ENCODE data around the gene TNIK. TPM values are rescaled to one million over a fixed set of nuclear protein-coding genes. Genes with fewer than 3 reads are reported as not detected.

TNIK gene
- total RNA-seq, 2 donors from 2014 or later, result 32.2 to 43.2 TPM

DNA sequence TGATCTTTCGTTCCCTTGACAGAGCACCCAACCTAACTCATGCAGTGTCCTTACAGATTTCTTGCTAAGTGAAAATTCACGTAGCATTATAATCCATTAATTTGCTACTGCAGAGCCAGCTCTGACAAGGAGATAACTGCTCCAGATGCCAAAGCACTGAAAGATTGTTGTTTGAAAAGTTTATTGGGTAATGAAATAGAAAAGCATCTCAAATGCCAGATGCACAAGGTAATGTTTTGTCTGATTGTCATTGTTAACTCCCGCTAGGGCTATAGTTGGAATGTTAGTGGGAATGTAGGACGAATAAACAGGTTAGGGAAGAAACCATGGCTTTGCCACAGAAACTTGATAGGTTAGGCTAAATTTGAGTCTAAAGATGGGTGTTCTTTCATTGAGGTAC is 413.4 kb downstream of the TNIK start:
- H3K27me3 Mint-ChIP-seq (ENCODE audit: low read depth), result peaks cover 5% of the 10 kb centered on the region
- no peak overlapping the region for H3K4me3 Mint-ChIP-seq
- ATAC-seq (replicated peaks in 1 of 2), result no peak
- no peaks in the 10 kb centered on the region for H3K36me3 Mint-ChIP-seq (ENCODE audit: insufficient read depth in 2 of 2)
- no peaks in the 10 kb centered on the region for H3K9me3 Mint-ChIP-seq
- DNase-seq, result no peak
- H3K4me1 Mint-ChIP-seq (ENCODE audit: low read depth), result no peaks in the 10 kb centered on the region
- H3K27ac Mint-ChIP-seq, result no peak overlapping the region

DNA sequence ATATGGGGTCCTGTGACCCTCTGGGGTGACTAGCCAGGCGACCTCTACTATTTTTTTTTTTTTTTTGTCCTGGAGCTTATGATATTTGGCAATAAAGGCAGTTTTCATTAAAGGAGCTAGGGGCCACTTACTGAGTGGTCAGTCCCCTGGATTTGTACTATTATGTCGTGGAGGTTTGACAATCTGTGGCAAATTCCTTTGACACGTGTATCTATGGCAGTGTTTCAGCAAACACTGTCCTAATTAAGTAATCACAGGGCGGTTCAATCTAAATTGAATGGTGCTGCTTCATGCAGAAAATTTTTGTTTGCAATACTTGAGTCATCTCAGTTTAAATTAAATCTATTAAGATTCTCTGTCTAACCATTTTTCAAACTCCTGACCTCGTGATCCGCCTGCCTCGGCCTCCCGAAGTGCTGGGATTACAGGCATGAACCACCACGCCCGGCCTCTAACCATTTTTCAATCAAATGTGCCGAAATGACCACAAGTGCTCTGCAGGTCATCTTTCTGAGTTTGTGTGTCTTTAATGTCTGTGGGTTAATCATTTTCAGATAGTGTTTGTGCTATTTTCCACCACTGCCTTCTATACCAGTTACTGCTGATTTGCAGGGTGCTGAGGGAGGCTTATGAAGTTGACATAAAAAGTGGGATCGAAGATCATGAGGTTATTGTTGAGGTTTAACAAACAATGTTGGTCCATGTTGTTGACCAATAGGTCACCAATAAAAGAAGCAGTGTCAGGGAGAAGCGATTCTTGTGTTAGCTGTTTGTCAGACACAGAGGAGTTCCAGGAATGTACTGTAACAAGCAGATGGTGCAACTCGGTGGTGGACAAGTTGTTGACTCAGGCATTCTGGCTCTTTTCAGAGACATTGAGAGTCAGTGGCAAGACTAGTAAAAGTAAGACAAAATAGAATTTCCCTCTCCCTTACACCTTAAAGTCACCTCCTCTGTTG is 415.1 kb downstream of the TNIK start:
- Mint-ChIP-seq H3K36me3 (ENCODE audit: insufficient read depth in 2 of 2) (no peaks in the 10 kb centered on the region), H3K9me3 (no peaks in the 10 kb centered on the region), H3K4me3 (no peak overlapping the region), H3K4me1 (ENCODE audit: low read depth) (no peaks in the 10 kb centered on the region), H3K27ac (no peak overlapping the region), H3K27me3 (ENCODE audit: low read depth) (peaks cover 7% of the 10 kb centered on the region)
- ATAC-seq (replicated peaks in 1 of 2) (no peak), DNase-seq (no peak)

DNA sequence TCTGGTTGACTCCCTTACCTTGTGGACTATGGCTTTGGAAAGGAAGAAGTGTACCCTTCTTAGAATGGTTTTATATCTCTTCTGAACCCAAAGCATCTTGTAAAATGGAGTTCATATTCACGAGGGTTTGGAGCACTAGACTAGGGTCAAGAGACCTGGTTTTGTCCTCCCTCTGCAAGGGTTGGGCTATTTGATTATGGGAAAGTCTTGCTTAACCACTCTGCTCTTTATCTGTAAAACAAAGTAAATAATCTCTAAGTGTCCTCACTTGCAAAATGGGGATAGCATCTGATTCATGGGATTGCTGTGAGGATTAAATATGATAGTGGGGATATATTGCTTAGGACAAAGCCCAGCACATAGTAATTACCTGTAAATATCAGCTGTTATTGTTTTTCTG is 415.8 kb downstream of the TNIK start:
- no peak overlapping the region for H3K27ac Mint-ChIP-seq
- no peak overlapping the region for H3K4me3 Mint-ChIP-seq
- no peak for DNase-seq
- ATAC-seq (replicated peaks in 1 of 2), result no peak
- H3K4me1 Mint-ChIP-seq (ENCODE audit: low read depth), result no peaks in the 10 kb centered on the region
- H3K36me3 Mint-ChIP-seq (ENCODE audit: insufficient read depth in 2 of 2), result no peaks in the 10 kb centered on the region
- H3K9me3 Mint-ChIP-seq, result no peaks in the 10 kb centered on the region
- H3K27me3 Mint-ChIP-seq (ENCODE audit: low read depth), result peaks cover 7% of the 10 kb centered on the region

DNA sequence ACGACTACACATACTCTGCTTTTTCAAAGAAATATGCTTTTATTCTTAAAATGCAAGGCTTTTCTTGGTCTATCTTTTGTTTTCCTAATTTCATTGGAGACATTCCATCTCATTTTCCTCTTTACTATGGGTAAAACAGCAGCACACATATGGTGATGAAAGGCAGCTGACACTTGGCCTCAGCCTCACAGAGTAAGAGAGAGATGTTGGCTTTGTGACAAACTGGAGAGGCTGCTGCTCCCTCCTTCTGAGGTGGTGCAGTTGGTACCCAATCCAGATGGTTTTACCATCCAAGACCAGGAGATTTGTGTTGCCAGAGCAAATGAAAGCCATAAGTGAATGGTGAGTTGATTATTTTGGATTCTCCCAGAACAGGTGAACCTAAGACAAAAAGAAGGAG is 420.5 kb downstream of the TNIK start:
- no peak for DNase-seq
- H3K27me3 Mint-ChIP-seq (ENCODE audit: low read depth), result peaks cover 40% of the 10 kb centered on the region

DNA sequence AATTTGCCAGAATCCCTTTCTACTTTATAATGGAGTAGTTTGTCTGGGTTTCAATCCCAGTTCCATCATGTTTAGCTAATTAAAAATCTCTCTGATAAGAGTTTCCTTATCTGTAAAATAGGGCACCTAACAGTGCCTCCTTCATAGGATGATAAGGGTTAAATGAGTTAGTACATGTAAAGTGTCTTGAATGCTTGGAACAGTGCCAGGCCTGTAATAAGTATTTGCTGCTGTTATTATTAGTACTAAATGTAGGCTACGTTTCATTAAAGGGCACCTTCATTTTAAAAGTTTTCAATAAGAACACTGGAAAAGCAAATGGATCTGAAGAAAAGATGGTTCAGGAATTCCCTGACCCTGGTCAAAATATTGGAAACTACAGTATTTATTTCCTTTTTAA is 421.9 kb downstream of the TNIK start:
- H3K4me1 Mint-ChIP-seq (ENCODE audit: low read depth), result no peaks in the 10 kb centered on the region
- no peaks in the 10 kb centered on the region for H3K36me3 Mint-ChIP-seq (ENCODE audit: insufficient read depth in 2 of 2)
- H3K27me3 Mint-ChIP-seq (ENCODE audit: low read depth), result peaks cover 50% of the 10 kb centered on the region
- no peaks in the 10 kb centered on the region for H3K9me3 Mint-ChIP-seq
- ATAC-seq (replicated peaks in 1 of 2) (no peak), DNase-seq (no peak)
- no peak overlapping the region for H3K4me3 Mint-ChIP-seq
- H3K27ac Mint-ChIP-seq, result no peak overlapping the region

More for the DNA sequence above, 420.5 kb downstream of the TNIK start:
- H3K36me3 Mint-ChIP-seq (ENCODE audit: insufficient read depth in 2 of 2), result no peaks in the 10 kb centered on the region
- H3K27ac Mint-ChIP-seq, result no peak overlapping the region
- H3K4me3 Mint-ChIP-seq, result no peak overlapping the region
- H3K4me1 Mint-ChIP-seq (ENCODE audit: low read depth), result no peaks in the 10 kb centered on the region
- no peak for ATAC-seq (replicated peaks in 1 of 2)
- H3K9me3 Mint-ChIP-seq, result no peaks in the 10 kb centered on the region

DNA sequence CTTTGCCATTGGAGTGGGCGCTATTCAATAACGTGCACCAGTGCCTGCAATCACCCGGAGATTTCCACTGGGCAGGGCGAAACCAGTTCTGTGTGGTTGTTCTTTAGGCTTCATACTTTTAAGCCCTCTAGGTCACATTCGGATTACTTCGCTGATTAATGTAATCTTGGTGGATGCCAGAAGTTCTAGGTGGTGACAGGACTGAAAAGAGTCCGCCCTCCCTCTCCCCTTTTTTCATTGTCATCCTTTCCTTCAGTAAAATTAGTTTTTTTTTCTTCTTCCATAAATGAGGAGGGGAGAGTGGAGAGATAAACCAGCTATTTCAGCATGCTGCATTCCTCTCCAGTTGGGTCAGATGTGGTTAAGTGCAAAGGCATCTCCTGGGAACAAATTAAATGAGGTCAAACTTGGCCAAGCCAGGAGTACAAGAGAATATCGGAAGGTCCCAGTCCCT is 431.4 kb downstream of the TNIK start:
- H3K4me1 Mint-ChIP-seq (ENCODE audit: low read depth), result no peaks in the 10 kb centered on the region
- no peaks in the 10 kb centered on the region for H3K9me3 Mint-ChIP-seq
- DNase-seq (no peak), ATAC-seq (replicated peaks in 1 of 2) (no peak)
- no peak overlapping the region for H3K4me3 Mint-ChIP-seq
- H3K27ac Mint-ChIP-seq, result no peak overlapping the region
- H3K36me3 Mint-ChIP-seq (ENCODE audit: insufficient read depth in 2 of 2), result no peaks in the 10 kb centered on the region
- peaks cover 33% of the 10 kb centered on the region for H3K27me3 Mint-ChIP-seq (ENCODE audit: low read depth)

DNA sequence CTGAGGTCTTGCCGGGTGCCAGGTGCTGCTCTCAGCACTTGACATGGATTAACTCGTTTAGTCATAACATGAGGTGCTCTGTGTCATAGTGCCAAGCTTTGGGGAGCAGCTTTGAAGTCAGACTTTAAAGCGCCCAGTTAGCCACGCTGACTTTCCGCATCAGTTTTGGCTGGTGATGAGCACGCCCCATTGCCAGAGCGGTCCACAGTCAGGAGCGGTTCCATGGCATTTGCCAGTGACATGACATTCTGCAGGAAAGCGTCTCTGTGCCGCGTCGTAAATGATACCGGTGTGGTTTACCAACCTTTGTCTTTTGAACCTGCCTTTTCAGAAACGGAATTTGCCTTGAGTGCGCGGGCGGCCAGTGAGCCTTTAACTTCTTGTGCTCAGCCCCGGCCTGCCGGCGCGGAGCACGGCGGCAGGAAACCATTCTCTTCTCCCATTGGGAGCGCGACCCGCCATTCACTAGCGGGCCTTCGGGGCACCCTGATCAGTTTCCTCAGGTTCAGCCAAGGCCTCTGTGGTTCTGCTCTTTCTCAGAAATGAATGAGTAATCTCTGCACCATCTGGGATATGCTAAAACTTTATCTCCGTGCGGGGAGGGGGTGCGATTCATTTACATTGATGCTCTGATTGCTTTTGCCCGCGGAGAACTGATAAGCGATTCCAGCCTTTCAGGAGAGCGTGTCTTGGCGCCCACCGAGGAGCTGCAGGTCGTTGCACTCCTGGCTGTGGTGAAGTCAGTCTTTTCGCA is 432.0 kb downstream of the TNIK start:
- DNase-seq (peak; percentile 54 to 69), ATAC-seq (replicated peaks in 1 of 2) (peak; percentile 88 to 90)
- H3K36me3 Mint-ChIP-seq (ENCODE audit: insufficient read depth in 2 of 2), result no peaks in the 10 kb centered on the region
- no peak overlapping the region for H3K27ac Mint-ChIP-seq
- peaks cover 31% of the 10 kb centered on the region for H3K27me3 Mint-ChIP-seq (ENCODE audit: low read depth)
- H3K4me1 Mint-ChIP-seq (ENCODE audit: low read depth), result no peaks in the 10 kb centered on the region
- no peaks in the 10 kb centered on the region for H3K9me3 Mint-ChIP-seq
- no peak overlapping the region for H3K4me3 Mint-ChIP-seq

DNA sequence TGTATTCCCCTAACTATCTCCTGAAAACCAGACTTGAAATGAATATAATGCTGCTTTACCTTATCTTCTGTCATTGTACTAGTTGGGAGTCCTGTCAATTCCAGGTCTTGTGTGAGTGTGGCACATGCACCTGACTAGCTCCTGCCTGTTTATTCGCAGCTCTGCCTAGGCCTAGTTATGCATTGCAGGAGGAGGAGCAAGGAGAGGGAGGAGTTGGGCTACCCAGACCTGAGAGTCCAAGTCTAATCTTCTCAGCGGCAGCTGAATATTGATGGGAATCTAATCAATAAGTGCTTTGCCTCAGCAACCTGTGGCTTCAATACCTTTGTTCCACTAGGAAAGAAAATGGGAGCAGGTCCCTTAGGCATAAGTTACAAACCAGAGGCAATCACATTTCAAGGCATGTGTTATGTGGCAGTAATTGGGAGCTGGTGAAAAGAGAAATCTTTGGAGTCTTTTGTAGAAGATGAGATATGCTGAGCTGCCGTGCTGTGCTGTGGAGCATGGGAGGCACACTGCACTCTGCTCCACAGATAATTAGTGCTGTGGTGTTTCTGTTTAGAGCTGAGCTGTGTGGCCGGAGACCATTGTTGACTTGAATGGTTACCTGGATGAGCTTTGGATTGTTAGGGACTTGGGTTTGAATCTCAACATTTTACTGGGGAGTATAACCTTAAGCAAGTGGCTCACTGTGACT is 433.5 kb downstream of the TNIK start, which contains the start of gene SLC2A2:
SLC2A2 (minus strand) TSS at position 124 of the 697 bp plus-strand sequence; CDS start at position 74, 50 bp downstream.
- no peak for ATAC-seq (replicated peaks in 1 of 2)
- Mint-ChIP-seq H3K27me3 (ENCODE audit: low read depth) (peaks cover 41% of the 10 kb centered on the region), H3K4me3 (no peak within 1 kb of the TSS), H3K4me1 (ENCODE audit: low read depth) (no peaks in the 10 kb centered on the region), H3K27ac (no peak within 1 kb of the TSS), H3K9me3 (no peaks in the 10 kb centered on the region), H3K36me3 (ENCODE audit: insufficient read depth in 2 of 2) (no peaks in the 10 kb centered on the region)
- DNase-seq, result no peak

DNA sequence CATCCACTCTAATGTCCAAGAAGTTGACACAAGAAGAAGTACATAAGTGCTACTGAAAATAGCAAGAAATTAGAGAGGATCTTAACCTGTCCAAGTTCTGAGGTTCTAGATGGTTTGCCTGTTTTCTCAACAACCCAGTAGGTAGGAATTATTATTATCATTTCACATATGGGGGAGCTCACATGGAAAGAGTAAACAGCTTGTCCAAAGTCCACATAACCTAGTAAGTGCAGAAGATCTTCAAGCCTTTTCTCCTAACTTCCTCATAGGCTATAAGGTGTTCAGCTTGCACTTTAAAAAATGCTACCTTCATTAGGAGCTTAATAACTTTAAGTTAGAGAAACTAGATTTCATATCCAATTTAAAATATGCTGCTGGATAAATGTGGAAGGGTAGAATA is 436.6 kb downstream of the TNIK start:
- H3K27me3 Mint-ChIP-seq (ENCODE audit: low read depth), result peaks cover 47% of the 10 kb centered on the region
- H3K36me3 Mint-ChIP-seq (ENCODE audit: insufficient read depth in 2 of 2), result no peaks in the 10 kb centered on the region
- no peak overlapping the region for H3K4me3 Mint-ChIP-seq
- no peak overlapping the region for H3K27ac Mint-ChIP-seq
- H3K4me1 Mint-ChIP-seq (ENCODE audit: low read depth), result no peaks in the 10 kb centered on the region
- no peak for DNase-seq
- no peaks in the 10 kb centered on the region for H3K9me3 Mint-ChIP-seq
- ATAC-seq (replicated peaks in 1 of 2), result no peak

DNA sequence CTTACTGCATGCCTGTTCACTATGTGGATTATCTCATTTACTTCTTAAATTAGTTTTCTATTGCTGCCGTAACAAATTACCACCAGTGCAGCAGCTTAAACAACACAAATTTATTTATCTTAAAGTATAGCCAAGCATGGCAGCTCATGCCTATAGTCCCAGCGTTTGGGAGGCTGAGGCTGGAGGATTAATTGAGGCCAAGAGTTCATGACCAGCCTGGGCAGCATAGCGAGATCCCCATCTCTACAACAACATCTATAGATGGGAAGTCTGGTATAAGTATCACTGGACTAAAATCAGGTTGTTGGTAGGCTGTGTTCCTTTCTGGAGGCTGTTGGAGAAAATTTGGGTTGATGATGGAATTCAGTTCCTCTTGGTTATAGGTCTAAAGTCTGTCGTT is 438.8 kb downstream of the TNIK start:
- no peak overlapping the region for H3K4me3 Mint-ChIP-seq
- no peaks in the 10 kb centered on the region for H3K4me1 Mint-ChIP-seq (ENCODE audit: low read depth)
- no peak overlapping the region for H3K27ac Mint-ChIP-seq
- peaks cover 30% of the 10 kb centered on the region for H3K27me3 Mint-ChIP-seq (ENCODE audit: low read depth)
- no peak for DNase-seq
- ATAC-seq (replicated peaks in 1 of 2), result no peak
- H3K9me3 Mint-ChIP-seq, result no peaks in the 10 kb centered on the region
- H3K36me3 Mint-ChIP-seq (ENCODE audit: insufficient read depth in 2 of 2), result no peaks in the 10 kb centered on the region

DNA sequence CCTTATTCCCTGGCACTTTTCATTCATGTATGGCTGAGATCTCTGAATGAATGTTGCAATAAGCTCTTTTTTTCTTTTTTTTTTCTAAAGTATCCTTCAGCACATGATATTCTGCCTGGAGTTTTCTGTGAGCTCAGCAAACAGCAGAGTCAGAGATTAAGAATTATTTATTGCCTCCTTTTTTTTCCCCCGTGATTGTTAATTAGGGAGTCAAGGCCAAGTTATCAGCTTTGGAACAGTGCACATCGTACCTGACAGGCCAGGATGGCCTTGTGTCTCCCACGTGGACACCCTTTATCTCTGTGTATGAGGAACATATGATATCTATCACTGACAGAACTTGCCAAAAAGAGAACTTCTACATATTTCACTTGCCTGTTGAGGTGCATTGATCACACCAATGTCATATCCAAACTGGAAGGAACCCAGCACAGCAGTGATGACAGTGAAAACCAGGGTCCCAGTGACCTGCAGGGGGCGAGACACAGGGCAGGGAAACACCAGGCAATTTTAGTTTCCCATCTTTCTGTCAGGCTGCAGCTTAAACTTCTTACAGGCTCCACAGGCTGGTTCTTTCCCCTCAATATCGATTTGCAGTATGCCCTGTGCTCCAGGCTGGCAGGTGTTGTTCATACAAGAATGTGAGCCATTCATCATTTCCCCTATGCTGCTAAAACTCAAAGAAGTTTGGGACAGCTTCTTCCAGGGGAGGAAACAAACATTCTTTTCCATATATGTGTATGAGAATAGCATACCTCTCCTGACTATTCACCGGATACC is 441.9 kb downstream of the TNIK start:
- peaks cover 16% of the 10 kb centered on the region for H3K27me3 Mint-ChIP-seq (ENCODE audit: low read depth)

More for the DNA sequence above, 441.9 kb downstream of the TNIK start:
- Mint-ChIP-seq H3K4me3 (no peak overlapping the region), H3K27ac (no peak overlapping the region), H3K4me1 (ENCODE audit: low read depth) (no peaks in the 10 kb centered on the region), H3K36me3 (ENCODE audit: insufficient read depth in 2 of 2) (no peaks in the 10 kb centered on the region), H3K9me3 (no peaks in the 10 kb centered on the region)
- DNase-seq (no peak), ATAC-seq (replicated peaks in 1 of 2) (no peak)

Data from activated T-cell treated with anti-CD3 and anti-CD28 coated beads, Interleukin-2, amount 50 U/mL, for 72 hours (primary cell).